ENCODE measurements around the gene ATF6. TPM values are rescaled to one million over a fixed set of nuclear protein-coding genes. Genes with fewer than 3 reads are reported as not detected.

Gene ATF6
- total and polyA plus RNA-seq, 9 of the 15 experiments (the other 6 are each of a cell fraction or from before 2014, with no cell fraction given): 11.7 to 32.4 (median 20.4) TPM

GRCh38 chr1:161972828-161973227 is 206.7 kb downstream of the ATF6 start (continued):
- no peak for TF ChIP-seq ATF6 (CRISPR knock-in tag; IDR thresholded peaks at IDR 0.05)
- no peak for TF ChIP-seq EHMT2 (IDR thresholded peaks at IDR 0.05)
- TF ChIP-seq CBFA2T3 (IDR thresholded peaks at IDR 0.05): no peak
- no peak for TF ChIP-seq STAT5B (CRISPR knock-in tag; IDR thresholded peaks at IDR 0.05)
- no peak for TF ChIP-seq GATAD2B (IDR thresholded peaks at IDR 0.05; ENCODE audit: borderline replicate concordance)
- TF ChIP-seq MCM3 (IDR thresholded peaks at IDR 0.05): no peak
- TF ChIP-seq CREB3 (tag; conservative IDR thresholded peaks at IDR 0.05; ENCODE audit: low read depth): no peak
